Measurements from ENCODE around the gene CREM.

Gene CREM

DNA sequence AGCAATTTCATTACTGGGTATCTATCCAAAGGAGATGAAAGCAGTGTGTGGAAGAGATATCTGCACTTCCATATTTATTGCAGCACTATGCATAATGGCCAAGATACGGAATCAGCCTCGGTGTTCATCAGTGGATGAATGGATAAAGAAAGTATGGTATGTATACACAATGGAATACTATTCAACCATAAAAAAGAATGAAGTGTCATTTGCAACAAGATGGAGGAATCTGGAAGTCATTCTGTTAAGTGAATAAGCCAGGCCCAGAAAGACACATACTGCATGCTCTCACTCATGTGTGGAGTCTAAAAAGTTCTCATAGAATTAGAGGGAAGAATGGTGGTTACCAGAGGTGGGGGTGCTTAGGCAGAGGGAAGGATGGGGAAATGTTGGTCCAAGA, 35.3 kb downstream of the CREM start:
- Histone ChIP-seq H3K4me1 (ENCODE audit: control insufficient read depth, insufficient read depth, low read length, poor library complexity, severe bottlenecking) (no peaks in the 10 kb centered on the region), H3K27me3 (replicated peaks; ENCODE audit: control insufficient read depth, insufficient read depth, low read length, poor library complexity, severe bottlenecking) (no peaks in the 10 kb centered on the region), H3K27ac (ENCODE audit: insufficient read depth, low read length, poor library complexity, severe bottlenecking) (no peak overlapping the region), H3K9me3 (ENCODE audit: control insufficient read depth, low read length) (no peaks in the 10 kb centered on the region), H3K4me3 (ENCODE audit: insufficient read depth, low read depth, low read length, poor library complexity, severe bottlenecking) (no peak overlapping the region), H3K36me3 (ENCODE audit: control insufficient read depth, insufficient read depth, low read length) (no peaks in the 10 kb centered on the region)
- no peak for DNase-seq

DNA sequence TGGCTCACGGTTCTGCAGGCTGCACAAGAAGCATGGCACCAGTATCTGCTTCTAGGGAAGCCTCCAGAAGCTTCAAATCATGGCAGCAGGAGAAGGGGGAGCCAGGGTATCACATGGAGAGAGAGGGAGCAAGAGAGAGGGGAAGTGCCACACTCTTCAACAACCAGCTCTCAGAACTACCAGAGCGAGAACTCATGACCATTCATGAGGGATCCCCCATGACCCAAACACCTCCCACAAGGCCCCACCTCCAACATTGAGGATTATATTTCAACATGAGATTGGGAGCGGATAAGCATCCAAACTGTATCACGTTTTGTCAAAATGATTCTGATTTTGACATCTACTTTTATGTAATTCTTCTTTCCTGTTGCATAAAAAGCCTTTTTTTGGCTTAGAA, 38.5 kb downstream of the CREM start:
- DNase-seq: no peak
- Histone ChIP-seq H3K27me3 (replicated peaks; ENCODE audit: control insufficient read depth, insufficient read depth, low read length, poor library complexity, severe bottlenecking) (no peaks in the 10 kb centered on the region), H3K36me3 (ENCODE audit: control insufficient read depth, insufficient read depth, low read length) (no peaks in the 10 kb centered on the region), H3K4me3 (ENCODE audit: insufficient read depth, low read depth, low read length, poor library complexity, severe bottlenecking) (no peak overlapping the region), H3K9me3 (ENCODE audit: control insufficient read depth, low read length) (no peaks in the 10 kb centered on the region), H3K4me1 (ENCODE audit: control insufficient read depth, insufficient read depth, low read length, poor library complexity, severe bottlenecking) (no peaks in the 10 kb centered on the region), H3K27ac (ENCODE audit: insufficient read depth, low read length, poor library complexity, severe bottlenecking) (no peak overlapping the region)

DNA sequence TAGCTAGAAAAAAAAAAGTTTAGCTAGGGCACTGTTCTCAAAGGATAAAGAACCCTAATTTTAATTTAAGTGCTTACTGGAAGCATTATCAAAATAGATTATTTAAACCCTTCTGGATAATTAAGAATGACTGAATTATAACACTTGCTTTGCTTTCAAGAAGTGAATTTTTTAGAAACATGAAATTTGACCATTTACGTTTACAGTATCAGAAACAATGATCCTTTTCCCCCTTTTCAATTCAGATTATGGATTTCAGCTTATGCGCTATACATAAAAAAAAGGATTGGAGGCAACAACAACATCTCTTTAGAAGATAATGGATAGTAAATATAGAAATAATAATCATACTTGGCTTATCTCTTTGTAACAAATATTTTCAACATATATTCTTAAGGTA, 39.2 kb downstream of the CREM start:
- H3K36me3 ChIP-seq (ENCODE audit: control insufficient read depth, insufficient read depth, low read length): no peaks in the 10 kb centered on the region
- no peaks in the 10 kb centered on the region for H3K27me3 ChIP-seq (replicated peaks; ENCODE audit: control insufficient read depth, insufficient read depth, low read length, poor library complexity, severe bottlenecking)
- H3K4me1 ChIP-seq (ENCODE audit: control insufficient read depth, insufficient read depth, low read length, poor library complexity, severe bottlenecking): no peaks in the 10 kb centered on the region
- no peak overlapping the region for H3K4me3 ChIP-seq (ENCODE audit: insufficient read depth, low read depth, low read length, poor library complexity, severe bottlenecking)
- no peak for DNase-seq
- no peak overlapping the region for H3K27ac ChIP-seq (ENCODE audit: insufficient read depth, low read length, poor library complexity, severe bottlenecking)
- no peaks in the 10 kb centered on the region for H3K9me3 ChIP-seq (ENCODE audit: control insufficient read depth, low read length)

DNA sequence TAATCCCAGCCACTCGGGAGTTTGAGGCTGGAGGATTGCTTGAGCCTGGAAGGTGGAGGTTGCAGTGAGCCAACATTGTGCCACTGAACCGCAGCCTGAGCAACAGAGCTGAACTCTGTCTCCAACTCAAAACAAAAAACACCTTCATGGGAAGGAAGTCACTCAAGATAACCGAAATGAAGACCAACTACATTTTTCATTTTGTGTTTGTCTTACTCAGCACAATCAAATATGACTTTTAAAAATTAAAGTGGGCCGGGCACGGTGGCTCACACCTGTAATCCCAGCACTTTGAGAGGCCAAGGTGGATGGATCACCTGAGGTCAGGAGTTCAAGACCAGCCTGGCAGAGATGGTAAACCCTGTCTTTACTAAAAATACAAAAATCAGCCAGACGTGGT, 40.0 kb downstream of the CREM start:
- DNase-seq: no peak
- Histone ChIP-seq H3K36me3 (ENCODE audit: control insufficient read depth, insufficient read depth, low read length) (no peaks in the 10 kb centered on the region), H3K9me3 (ENCODE audit: control insufficient read depth, low read length) (no peaks in the 10 kb centered on the region), H3K27ac (ENCODE audit: insufficient read depth, low read length, poor library complexity, severe bottlenecking) (no peak overlapping the region), H3K27me3 (replicated peaks; ENCODE audit: control insufficient read depth, insufficient read depth, low read length, poor library complexity, severe bottlenecking) (no peaks in the 10 kb centered on the region), H3K4me1 (ENCODE audit: control insufficient read depth, insufficient read depth, low read length, poor library complexity, severe bottlenecking) (no peaks in the 10 kb centered on the region), H3K4me3 (ENCODE audit: insufficient read depth, low read depth, low read length, poor library complexity, severe bottlenecking) (no peak overlapping the region)

DNA sequence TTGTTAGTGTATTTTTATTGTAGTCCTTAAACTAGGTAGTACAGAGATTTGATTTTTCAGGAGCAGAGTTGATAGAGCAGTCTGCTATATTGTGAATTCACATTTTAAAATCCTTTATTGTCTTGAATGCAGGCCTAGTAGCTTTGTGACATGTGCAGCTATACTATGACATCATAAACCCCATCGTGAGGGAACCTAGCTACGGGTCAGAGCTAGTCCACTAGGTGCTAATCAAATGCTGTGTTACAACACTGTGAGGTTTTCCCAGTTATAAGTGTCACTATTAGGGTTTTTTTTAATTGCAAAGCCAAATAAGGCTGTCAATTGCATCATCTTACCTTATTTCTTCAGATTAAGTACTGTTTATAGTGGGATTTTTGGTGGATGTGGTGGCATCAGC, 40.7 kb downstream of the CREM start:
- Histone ChIP-seq H3K9me3 (ENCODE audit: control insufficient read depth, low read length) (no peaks in the 10 kb centered on the region), H3K27ac (ENCODE audit: insufficient read depth, low read length, poor library complexity, severe bottlenecking) (no peak overlapping the region), H3K36me3 (ENCODE audit: control insufficient read depth, insufficient read depth, low read length) (no peaks in the 10 kb centered on the region), H3K4me3 (ENCODE audit: insufficient read depth, low read depth, low read length, poor library complexity, severe bottlenecking) (no peak overlapping the region), H3K4me1 (ENCODE audit: control insufficient read depth, insufficient read depth, low read length, poor library complexity, severe bottlenecking) (no peaks in the 10 kb centered on the region), H3K27me3 (replicated peaks; ENCODE audit: control insufficient read depth, insufficient read depth, low read length, poor library complexity, severe bottlenecking) (no peaks in the 10 kb centered on the region)
- DNase-seq: no peak

DNA sequence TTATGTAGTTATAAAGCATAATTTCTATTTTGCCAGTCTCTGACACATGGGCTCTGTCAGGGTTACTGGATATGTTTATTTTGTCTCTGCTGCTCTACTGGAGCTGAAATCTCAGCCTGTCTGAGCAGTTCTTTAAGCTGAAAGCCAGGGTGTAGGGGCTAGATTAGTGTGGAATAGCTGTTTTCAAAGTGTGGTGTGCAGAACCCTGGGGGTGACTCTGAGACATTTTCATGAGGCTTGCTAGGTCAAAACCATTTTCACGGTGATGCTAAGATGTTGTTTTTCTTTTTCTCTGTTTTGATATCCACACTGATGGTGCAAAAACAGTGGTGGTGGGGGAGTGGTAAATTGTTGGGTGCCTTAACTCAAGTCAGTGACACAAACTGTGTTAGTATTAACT, 45.5 kb downstream of the CREM start:
- Histone ChIP-seq H3K4me3 (ENCODE audit: insufficient read depth, low read depth, low read length, poor library complexity, severe bottlenecking) (no peak overlapping the region), H3K27ac (ENCODE audit: insufficient read depth, low read length, poor library complexity, severe bottlenecking) (no peak overlapping the region), H3K27me3 (replicated peaks; ENCODE audit: control insufficient read depth, insufficient read depth, low read length, poor library complexity, severe bottlenecking) (no peaks in the 10 kb centered on the region), H3K9me3 (ENCODE audit: control insufficient read depth, low read length) (no peaks in the 10 kb centered on the region), H3K36me3 (ENCODE audit: control insufficient read depth, insufficient read depth, low read length) (no peaks in the 10 kb centered on the region), H3K4me1 (ENCODE audit: control insufficient read depth, insufficient read depth, low read length, poor library complexity, severe bottlenecking) (no peaks in the 10 kb centered on the region)
- DNase-seq: no peak

DNA sequence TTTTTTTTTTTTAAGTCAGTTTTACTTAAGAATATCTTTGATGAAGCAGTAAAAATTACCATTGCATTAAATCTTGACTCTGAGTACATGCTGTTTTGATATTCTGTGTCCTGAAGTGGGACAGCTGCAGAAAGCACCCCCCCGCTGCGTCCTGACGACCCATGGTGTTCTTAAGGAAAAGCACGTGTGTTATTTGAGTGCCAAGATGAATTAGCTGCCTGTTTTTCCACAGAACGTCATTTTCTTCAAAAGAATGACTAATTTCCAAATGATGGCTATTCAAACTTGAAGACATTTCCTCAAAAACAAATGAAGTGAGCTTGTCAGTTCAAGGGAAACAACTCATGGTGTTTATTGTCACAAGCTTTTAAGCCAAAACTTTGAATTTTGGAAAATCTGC, 45.9 kb downstream of the CREM start:
- DNase-seq: no peak
- no peaks in the 10 kb centered on the region for H3K36me3 ChIP-seq (ENCODE audit: control insufficient read depth, insufficient read depth, low read length)
- H3K4me3 ChIP-seq (ENCODE audit: insufficient read depth, low read depth, low read length, poor library complexity, severe bottlenecking): no peak overlapping the region
- H3K4me1 ChIP-seq (ENCODE audit: control insufficient read depth, insufficient read depth, low read length, poor library complexity, severe bottlenecking): no peaks in the 10 kb centered on the region
- H3K27me3 ChIP-seq (replicated peaks; ENCODE audit: control insufficient read depth, insufficient read depth, low read length, poor library complexity, severe bottlenecking): no peaks in the 10 kb centered on the region
- H3K9me3 ChIP-seq (ENCODE audit: control insufficient read depth, low read length): no peaks in the 10 kb centered on the region
- no peak overlapping the region for H3K27ac ChIP-seq (ENCODE audit: insufficient read depth, low read length, poor library complexity, severe bottlenecking)

DNA sequence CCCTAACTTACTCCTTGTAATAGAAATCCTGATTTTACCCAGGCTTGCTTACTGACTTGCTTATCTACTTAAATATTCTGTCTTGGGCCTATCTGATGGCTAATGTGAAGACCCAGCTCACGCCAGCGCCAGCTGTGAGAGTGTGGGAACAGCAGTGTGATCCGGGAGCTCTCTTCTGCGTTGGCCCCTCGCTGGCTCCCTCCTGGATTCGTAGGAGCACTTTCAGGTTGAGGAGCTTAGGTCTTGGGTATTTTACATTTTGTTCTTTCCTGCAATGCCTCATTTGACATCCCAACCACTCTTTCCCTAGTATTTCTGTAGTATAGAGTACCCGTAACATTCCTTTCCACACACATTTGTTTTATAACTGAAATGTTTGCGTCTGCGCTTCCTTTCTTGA, 51.7 kb downstream of the CREM start:
- no peak overlapping the region for H3K4me3 ChIP-seq (ENCODE audit: insufficient read depth, low read depth, low read length, poor library complexity, severe bottlenecking)
- DNase-seq: no peak
- H3K4me1 ChIP-seq (ENCODE audit: control insufficient read depth, insufficient read depth, low read length, poor library complexity, severe bottlenecking): no peaks in the 10 kb centered on the region
- no peaks in the 10 kb centered on the region for H3K27me3 ChIP-seq (replicated peaks; ENCODE audit: control insufficient read depth, insufficient read depth, low read length, poor library complexity, severe bottlenecking)
- H3K27ac ChIP-seq (ENCODE audit: insufficient read depth, low read length, poor library complexity, severe bottlenecking): no peak overlapping the region
- no peaks in the 10 kb centered on the region for H3K36me3 ChIP-seq (ENCODE audit: control insufficient read depth, insufficient read depth, low read length)
- no peaks in the 10 kb centered on the region for H3K9me3 ChIP-seq (ENCODE audit: control insufficient read depth, low read length)

DNA sequence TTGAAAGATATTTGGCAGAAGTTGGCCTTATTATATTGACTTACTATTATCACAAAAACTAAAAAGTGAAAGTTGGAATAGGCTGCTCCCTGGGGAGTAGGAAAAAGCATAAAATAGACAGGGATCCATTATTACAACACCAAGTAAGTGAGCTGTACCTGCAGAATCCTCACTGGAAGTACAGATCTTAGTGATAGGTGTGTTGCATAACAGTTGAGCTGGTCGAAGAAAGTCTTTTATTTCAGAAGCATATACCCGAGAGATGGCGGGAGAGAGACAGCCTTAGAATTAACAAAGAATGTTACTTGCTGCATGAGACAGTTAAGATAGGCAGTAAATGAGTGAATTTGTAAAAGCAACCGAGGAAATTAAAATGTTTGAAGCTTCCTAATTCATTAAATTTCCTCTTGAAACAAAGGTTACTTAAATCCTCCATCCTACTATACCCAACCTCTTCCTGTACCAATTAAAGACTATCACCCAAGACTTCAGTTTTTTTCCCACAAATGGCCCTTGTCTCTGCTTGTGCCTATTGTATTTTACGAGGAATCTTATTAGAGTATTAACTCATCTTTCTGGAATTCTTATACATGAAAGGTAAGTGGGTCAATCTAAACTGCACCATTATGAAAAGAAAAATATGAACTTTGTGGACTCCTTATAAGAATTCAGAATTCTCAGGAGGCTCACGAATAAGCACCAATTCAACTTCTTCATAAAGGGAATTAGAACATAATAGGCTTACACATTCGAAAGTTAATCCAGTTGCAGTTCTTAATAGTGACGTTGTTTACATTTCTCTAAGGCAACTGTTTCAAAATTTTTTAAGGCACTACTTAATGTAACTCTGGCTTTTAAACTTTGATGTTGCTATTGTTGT, 56.2 kb downstream of the CREM start:
- no peaks in the 10 kb centered on the region for H3K4me1 ChIP-seq (ENCODE audit: control insufficient read depth, insufficient read depth, low read length, poor library complexity, severe bottlenecking)
- H3K27me3 ChIP-seq (replicated peaks; ENCODE audit: control insufficient read depth, insufficient read depth, low read length, poor library complexity, severe bottlenecking): no peaks in the 10 kb centered on the region
- no peak overlapping the region for H3K27ac ChIP-seq (ENCODE audit: insufficient read depth, low read length, poor library complexity, severe bottlenecking)
- no peak overlapping the region for H3K4me3 ChIP-seq (ENCODE audit: insufficient read depth, low read depth, low read length, poor library complexity, severe bottlenecking)
- no peak for DNase-seq
- no peaks in the 10 kb centered on the region for H3K9me3 ChIP-seq (ENCODE audit: control insufficient read depth, low read length)
- H3K36me3 ChIP-seq (ENCODE audit: control insufficient read depth, insufficient read depth, low read length): no peaks in the 10 kb centered on the region

DNA sequence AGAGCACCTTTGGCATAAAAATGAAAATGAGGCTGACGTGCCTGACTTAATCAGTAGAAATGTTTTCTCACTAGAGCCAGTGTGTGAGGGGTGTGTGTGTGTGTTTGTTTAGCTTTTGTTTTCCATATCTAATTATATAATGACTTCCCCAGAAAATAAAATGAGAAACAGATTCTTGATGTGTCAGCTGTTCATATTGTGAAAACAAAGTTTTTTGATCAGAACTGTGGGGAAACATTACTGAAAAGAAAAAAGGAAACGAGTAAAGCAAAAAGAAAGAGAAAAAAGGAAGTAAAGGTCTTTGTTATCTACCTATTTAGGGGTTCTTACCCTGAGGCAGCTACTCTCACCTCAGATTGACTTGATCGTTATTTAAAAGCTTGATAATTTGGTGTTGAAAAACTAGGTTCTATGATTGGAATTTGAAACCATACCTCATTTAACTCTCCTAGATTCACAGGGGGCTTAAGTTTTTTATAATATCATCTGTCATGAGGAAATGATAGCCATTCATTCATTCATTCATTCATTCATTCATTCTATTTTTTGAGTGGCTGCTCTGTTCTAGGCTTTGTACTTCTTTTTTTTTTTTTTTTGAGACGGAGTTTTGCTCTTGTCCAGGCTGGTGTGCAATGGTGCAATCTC, 58.0 kb downstream of the CREM start:
- H3K36me3 ChIP-seq (ENCODE audit: control insufficient read depth, insufficient read depth, low read length): no peaks in the 10 kb centered on the region
- H3K27me3 ChIP-seq (replicated peaks; ENCODE audit: control insufficient read depth, insufficient read depth, low read length, poor library complexity, severe bottlenecking): no peaks in the 10 kb centered on the region
- H3K9me3 ChIP-seq (ENCODE audit: control insufficient read depth, low read length): no peaks in the 10 kb centered on the region
- H3K27ac ChIP-seq (ENCODE audit: insufficient read depth, low read length, poor library complexity, severe bottlenecking): no peak overlapping the region
- no peaks in the 10 kb centered on the region for H3K4me1 ChIP-seq (ENCODE audit: control insufficient read depth, insufficient read depth, low read length, poor library complexity, severe bottlenecking)
- no peak overlapping the region for H3K4me3 ChIP-seq (ENCODE audit: insufficient read depth, low read depth, low read length, poor library complexity, severe bottlenecking)
- DNase-seq: no peak
